GM18526 (cell line): ENCODE measurements around the gene RECQL.

Source experiments
- POLR2A ChIP-seq: IDR thresholded peaks from 3 replicates; pipeline ENCODE4 v1.6.1; 2011; ENCODE audit not compliant: insufficient read length; ENCODE audit errors: extremely low read depth

RECQL gene, protein sequence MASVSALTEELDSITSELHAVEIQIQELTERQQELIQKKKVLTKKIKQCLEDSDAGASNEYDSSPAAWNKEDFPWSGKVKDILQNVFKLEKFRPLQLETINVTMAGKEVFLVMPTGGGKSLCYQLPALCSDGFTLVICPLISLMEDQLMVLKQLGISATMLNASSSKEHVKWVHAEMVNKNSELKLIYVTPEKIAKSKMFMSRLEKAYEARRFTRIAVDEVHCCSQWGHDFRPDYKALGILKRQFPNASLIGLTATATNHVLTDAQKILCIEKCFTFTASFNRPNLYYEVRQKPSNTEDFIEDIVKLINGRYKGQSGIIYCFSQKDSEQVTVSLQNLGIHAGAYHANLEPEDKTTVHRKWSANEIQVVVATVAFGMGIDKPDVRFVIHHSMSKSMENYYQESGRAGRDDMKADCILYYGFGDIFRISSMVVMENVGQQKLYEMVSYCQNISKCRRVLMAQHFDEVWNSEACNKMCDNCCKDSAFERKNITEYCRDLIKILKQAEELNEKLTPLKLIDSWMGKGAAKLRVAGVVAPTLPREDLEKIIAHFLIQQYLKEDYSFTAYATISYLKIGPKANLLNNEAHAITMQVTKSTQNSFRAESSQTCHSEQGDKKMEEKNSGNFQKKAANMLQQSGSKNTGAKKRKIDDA

DNA sequence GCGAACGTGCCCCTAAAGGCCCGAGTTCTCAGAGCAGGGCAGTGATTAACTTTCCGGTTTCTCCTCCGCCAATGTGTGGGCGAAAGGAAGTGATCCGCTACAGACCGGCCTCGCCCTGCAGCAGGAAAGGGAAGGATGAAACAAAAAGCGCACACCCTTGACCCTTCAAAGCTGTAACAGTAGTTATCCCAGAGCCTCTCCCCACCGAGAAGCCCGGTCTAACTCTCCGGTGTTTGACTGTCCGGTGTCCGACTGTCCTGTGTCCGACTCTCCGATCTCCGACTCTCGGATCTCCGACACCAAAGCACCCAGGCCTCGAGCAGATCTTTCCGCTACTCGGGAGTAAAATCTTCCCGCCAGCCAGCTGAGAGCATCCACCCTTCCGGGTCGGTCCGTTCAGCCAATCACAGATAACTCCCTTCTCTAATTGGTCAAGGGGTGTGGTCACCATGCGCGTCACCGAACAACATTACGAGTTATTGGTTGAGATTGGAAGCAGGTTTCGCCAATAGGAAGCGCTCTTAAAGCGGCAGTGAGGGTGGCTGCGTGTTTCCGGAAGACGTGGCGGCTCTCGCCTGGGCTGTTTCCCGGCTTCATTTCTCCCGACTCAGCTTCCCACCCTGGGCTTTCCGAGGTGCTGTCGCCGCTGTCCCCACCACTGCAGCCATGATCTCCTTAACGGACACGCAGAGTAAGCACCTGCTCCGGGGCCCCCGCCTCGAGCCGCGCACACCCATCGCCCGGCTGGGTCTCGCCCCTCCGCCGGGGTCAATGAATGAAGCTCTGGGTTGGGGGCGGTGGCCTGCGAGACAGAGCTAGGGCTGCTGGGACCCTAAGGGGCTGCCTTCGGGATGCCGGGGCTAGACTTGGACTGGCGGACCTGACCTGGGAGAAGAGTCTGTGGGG, at the start of gene RECQL, which contains the start of gene GOLT1B:
TSS of gene RECQL (minus strand) at position 378 of the 906 bp plus-strand sequence. CDS start 2,065 bp downstream, outside the sequence.
TSS of gene GOLT1B (plus strand) at position 532 of the 906 bp plus-strand sequence. CDS start at position 667, 135 bp downstream.
- TF ChIP-seq POLR2A, result peak; percentile 69

DNA sequence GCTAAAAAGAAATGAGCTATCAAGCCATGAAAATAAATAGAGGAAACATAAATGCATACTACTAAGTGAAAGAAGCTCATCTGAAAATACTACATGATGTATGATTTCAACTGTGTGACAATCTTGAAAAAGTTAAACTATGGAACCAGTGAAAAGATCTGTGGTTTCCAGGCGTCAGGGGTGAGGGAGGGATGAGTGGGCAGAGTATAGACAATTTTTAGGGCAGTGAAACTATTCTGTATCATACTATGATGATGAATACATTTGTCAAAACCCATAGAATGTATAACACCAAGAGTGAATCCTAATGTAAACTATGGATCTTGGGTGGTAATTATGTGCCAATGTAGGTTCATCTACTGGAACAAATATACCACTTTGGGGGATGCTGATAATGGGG, 46.0 kb upstream of the RECQL start:
- TF ChIP-seq POLR2A, result no peak

DNA sequence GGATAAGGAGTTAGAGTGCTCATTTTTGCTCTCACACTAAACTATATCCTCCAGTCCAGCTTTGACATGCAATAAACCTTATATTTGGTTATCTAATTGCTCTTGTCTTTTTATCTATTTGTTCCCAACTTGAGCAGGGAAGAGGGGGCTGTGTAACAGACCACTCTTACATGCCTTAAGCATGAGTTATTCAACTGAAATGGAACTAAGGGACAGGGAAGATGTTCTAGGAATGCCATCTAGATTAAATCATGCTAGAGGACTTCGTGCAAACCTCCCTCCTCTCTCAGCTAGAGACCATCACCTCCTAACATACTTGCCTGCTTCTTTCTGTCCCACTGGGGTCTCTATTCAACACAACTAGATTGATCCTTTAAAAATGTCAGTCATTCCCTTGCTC, 45.3 kb upstream of the RECQL start:
- TF ChIP-seq POLR2A, result no peak

DNA sequence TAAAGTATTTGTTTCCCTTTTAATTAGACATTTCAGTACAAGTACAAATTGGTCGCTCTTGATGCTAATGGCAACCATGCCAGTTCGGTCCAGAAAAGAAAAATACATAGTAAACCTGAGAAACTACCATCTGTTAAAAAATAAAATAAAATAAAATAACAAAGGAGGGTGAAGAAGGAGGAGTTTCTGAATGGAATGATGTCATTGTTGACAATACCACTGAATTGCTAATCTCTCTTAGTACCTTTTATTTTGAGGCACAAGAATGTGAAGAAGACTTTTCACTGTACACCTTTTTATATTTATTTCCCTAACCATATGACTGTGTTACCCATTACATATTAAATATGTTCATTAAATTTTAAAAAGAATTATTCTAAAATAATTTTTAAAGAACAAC, 44.1 kb upstream of the RECQL start:
- TF ChIP-seq POLR2A, result no peak

DNA sequence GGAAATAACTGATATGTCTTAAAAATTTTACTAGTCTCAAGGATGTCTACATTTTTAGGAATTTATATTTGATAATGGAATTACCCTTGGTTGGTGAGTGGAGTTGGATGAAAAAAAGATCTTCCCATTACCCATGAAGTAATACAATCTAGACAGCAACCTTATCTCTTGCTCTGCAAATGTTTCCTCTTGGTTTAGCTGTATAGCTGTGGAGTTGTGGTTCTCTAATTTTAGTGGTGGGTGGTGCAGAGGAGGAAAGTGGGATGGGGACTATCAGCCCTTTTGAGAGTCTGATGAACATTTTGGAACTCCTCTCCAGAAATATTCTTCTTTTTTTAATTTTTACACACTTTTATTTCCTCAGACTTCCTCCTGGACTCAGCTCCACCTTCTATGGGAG, 41.7 kb upstream of the RECQL start:
- TF ChIP-seq POLR2A, result no peak

DNA sequence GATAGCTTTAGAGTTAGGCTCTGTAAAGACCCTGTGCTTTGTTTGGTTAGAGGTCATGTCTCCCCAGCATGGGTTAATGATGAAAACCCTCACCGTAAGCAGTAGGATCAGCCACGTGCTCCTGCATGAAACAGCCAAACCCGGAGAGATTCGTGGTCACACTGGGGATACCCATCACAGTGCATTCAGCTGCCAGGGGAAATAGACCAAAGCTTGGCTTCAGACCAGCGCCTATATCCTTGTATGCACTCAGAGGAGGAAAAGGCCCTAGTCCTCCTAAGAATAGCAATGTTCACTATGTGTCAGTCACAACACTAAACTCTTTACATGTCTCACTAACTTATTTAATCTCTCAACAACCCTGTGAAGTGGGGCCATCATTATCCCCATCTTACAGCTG, 41.0 kb upstream of the RECQL start:
- TF ChIP-seq POLR2A, result no peak

DNA sequence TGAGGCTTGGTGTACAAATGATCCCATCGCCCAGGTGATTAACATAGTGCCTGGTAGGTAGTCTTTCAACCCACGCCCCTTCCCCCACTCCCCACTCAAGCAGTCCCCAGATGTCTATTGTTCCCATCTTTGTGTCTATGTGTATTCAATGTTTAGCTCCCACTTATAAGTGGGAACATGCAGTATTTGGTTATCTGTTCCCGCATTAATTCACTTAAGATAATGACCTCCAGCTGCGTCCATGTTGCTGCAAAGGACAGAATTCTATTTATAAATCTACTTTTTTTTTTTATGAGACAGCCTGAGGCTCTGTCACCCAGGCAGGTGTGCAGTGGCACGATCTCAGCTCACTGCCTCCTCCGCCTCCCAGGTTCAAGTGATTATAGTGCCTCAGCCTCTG, 40.3 kb upstream of the RECQL start:
- no peak for TF ChIP-seq POLR2A

DNA sequence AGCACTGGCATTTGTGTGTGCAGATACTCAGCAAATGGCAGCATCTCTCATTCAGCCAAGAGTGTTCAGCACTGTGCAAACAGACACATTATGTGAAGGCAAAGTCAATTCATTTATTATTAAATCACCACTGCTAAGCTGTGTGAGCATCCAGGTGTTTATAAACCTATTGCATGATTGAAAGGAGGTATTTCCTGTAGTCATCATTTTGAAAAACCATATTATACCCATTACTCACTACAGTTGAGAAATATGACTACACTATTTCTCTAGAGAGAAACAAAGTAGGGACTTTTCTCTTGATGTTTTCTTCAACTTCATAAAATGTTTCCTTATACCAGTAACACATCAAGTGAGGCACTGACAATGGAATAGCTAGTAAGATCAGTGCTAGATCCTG, 38.4 kb upstream of the RECQL start:
- no peak for TF ChIP-seq POLR2A

DNA sequence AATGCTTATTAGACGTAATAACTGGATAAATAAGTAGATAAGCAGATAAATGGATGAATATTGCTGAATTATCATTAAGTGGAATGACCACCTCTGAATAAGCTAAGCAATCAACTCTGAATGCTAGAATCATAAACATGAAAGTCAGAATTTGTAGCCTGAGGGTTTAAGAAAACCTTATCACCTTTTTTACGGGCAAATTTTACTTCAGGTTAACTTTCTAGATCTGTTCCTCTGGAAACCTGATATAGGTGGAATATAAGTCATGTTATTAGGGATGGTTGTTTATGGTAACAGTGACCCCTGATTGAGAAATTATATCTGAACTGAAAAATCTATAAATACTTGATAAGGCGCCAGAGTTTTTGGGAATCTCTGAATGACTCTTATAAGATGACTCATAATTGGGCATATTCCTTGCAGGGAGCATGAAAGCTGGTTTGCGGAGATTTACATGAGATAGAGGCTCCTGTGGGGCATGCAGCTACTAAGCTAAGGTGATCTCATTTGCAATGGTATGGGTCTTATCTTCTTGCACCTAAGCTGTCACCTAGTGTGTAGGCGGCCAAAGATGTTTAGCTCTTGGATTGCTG, 36.7 kb upstream of the RECQL start:
- TF ChIP-seq POLR2A, result no peak

DNA sequence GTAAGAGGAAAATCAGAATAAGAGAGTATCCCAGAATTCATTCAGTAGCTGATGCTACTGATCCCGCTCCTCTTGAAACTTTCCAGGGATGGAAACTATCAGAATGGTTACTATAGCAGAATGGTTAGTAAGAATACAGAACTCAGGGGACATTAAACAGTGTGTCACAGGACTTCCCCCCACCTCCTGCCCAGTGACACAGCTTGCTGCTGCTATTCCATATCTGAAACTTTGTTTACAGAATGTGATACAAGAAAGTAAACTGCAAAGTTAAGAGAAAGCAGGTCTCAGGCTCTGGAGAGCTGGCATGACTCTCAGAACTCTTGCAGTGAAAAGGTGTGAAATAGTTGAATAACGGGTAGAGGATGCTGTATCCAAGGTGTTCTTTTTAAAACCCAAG, 28.0 kb upstream of the RECQL start:
- no peak for TF ChIP-seq POLR2A

DNA sequence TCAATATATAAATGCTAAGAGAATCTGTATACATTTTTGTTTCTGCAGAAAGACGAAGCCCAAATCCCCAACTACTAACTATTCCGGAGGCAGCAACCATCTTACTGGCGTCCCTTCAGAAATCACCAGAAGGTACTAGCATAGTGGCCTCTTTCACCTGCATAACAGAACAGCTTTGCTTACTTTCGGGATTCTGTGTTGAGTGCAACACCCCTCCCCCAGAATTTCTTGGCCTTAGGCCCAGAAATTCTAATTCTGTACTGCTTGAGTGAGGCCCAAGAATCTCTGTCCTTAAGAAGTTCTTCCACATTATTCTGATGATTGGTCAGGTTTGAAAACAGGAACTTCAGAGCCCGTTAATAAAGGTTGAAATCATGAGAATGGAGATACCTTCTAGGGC, 27.5 kb upstream of the RECQL start:
- TF ChIP-seq POLR2A, result no peak

DNA sequence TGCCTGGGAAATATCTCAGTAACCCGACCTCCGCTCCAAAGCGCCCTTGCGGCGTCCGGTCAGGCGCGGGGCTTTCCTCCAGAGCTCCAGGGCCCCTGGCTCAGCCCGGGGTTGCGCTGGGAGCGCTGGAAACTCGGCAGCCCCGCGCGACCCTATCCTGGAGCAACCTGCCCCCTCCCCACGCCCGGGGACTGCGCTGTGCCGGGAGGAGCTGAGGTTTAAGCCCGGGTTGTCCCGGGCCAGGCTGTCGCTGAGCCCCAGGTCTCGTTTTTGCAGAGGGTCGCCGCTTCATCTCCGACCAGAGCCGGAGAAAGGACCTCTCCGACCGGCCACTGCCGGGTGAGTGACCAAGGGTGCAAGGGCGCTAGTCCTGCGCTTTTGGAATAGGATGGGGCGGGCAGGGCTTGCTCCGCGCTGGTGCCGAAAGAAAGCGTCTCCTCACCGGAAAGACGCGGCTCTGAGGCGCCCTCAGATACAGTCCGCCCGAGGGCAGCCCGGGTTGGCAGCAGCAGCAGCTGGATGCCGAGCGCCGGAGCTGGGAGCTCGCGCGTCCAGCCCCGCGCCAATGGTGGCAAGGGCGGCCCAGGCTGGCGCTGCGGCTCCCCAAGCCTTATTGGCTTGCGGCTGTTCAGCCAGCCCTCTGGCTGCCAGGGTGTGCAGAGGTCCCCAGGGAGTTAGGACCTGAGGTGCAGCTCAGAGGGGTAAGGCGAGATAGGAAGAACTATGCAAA, 26.2 kb upstream of the RECQL start:
- peak; percentile 40 for TF ChIP-seq POLR2A

DNA sequence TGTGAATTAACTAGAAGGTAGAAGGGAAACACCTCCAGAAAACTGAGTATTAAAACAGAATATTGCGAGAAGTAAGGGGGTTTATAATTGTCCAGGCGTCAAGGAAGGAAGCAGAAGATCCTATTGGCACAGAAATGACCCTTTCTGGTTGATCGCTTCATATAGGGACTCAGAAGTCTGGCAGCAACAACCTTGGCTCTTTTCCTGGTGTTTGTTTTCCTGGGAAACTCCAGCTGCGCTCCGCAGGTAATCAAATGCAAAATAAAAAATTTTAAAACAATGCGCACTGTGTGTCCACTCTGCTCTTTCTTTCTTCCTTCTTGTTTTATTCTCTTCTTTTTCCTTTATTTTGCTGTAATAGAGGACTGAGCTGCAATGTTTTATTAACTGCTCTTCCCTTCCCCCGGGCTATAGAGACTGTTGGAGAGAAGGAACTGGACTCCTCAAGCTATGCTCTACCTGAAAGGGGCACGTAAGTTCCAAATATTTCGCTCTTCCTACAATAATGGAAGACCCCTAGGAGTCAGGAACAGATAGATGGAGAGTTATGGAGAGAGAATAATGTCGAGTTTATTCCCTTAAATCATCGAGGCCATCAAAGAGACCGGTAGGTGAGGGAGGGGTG, 25.4 kb upstream of the RECQL start:
- TF ChIP-seq POLR2A, result no peak

DNA sequence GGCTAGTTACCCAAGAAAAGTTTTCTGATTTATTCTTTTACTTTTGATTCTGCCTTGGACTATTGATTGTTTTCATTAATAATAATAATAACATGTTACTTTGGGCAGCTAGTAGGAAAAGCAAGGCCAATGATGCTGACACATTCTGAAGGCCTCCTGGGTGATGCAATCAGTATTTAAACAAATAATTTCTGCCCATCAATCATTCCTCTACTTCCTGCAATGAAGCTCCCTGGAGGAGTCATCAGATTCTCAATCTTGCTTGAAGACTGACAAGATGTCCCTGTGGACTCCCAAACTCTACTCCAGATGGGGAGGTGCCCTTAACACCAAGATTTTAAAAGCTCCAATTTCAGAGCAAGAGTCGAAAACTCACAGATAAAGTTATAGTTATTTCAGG, 24.6 kb upstream of the RECQL start, which contains the start of gene SPX:
TSS of gene SPX (plus strand) at position 244 of the 400 bp plus-strand sequence. CDS start 177 bp downstream, outside the sequence.
- no peak for TF ChIP-seq POLR2A
